Lower leg skin (tissue), 4 donors: ENCODE data around the gene TNFAIP8L1. TPM values are rescaled to one million over a fixed set of nuclear protein-coding genes. Genes with fewer than 3 reads are reported as not detected.
"Not testable (repeated sequence)": the region's sequence is repeated elsewhere in the genome, so short reads cannot be mapped to it uniquely, and the experiment has no call there.

Experiments used
- DNase-seq, 2 donors: peaks; one replicate each; pipeline ENCODE4 v3.0.0-alpha.2; 2019; ENCODE audit warnings: low spot score in 2 of 2
- H3K4me3 ChIP-seq: fragments of 200-600 bp; sonication (generic); 2 replicates; pipeline ENCODE4 v1.5.1; 2017; ENCODE audit warnings: mild to moderate bottlenecking, low read depth; ENCODE audit not compliant: poor library complexity, severe bottlenecking
- CTCF ChIP-seq, 3 donors: fragments of 450-650 bp; IDR thresholded peaks; one replicate each; pipeline ENCODE4 v1.5.1; 2016; ENCODE audit warnings: antibody characterized with exemption in 3 of 3, mild to moderate bottlenecking in 3 of 3, moderate library complexity in 2 of 3
- POLR2A ChIP-seq, 2 donors: fragments of 450-650 bp; IDR thresholded peaks; one replicate each; pipeline ENCODE4 v1.6.1; 2016 to 2017; ENCODE audit warnings: antibody characterized with exemption in 2 of 2, mild to moderate bottlenecking in 1 of 2, moderate library complexity in 1 of 2
- WGBS, 2 donors: methylation state at CpG; one replicate each; pipeline ENCODE4 v1.1.5; 2018; 5-methylcytosine and 5-hydroxymethylcytosine counted together
- intact Hi-C: fragments of 100-400 bp; cut with DNase I; formaldehyde crosslinking; loops from one replicate; pipeline ENCODE4 v1.15.0; 2023; ENCODE audit warnings: low total_unique reads
- total RNA-seq, 4 donors: library from RNA; depleted of rRNA; stranded (reverse); fragments of >200 nt; gene quantifications; one replicate each; pipeline ENCODE4 v1.1.0, GENCODE V29; 2016

TNFAIP8L1 gene
- total RNA-seq, 4 donors from 2014 or later = 3.1 to 11.6 (median 7.0) TPM

DNA sequence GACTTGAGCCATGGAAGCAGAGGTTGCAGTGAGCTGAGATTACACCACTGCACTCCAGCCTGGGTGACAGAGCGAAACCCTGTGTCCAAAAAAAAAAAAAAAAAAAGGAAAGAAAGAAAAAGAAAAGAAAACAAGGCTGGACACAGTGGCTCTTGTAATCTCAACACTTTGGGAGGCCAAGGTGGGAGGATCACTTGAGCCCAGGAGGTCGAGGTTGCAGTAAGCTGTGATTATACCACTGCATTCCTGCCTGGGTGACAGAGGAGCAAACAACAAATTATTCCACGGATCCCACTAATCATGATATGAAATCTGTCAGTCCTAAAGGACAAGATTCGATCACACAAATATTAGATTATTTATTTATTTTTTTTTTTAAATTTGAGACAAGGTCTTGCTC is 33.9 kb downstream of the TNFAIP8L1 start:
- intact Hi-C loops = no loop called here
- no peak overlapping the region for H3K4me3 ChIP-seq
- no peak for DNase-seq
- 70 to 74% methylated on average over 4 of the region's 4 CpGs for WGBS, 2 donors
- TF ChIP-seq POLR2A (IDR thresholded peaks at IDR 0.05) = no peak
- no peak for TF ChIP-seq CTCF (IDR thresholded peaks at IDR 0.05)

DNA sequence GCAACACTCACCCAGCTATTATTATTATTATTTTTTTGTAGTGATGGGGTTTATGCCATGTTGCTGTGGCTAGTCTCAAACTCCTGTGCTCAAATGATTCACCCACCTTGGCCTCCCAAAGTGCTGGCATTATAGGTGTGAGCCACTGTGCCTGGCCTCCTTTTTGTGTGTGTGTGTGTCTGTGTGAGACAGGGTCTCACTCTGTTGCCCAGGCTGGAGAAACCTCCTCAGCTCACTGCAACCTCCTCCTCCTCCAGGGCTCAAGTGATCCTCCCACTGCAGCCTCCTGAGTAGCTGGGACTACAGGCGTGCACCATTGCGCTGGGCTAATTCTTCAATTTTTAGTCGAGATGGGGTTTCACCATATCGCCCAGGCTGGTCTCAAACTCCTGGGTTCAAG is 34.4 kb downstream of the TNFAIP8L1 start:
- no peak for DNase-seq
- intact Hi-C loops = no loop called here
- no peak overlapping the region for H3K4me3 ChIP-seq
- TF ChIP-seq CTCF (IDR thresholded peaks at IDR 0.05) (no peak), POLR2A (IDR thresholded peaks at IDR 0.05) (no peak)
- WGBS, 2 donors = 86 to 98% methylated on average over 4 of the region's 4 CpGs

- TF ChIP-seq CTCF (IDR thresholded peaks at IDR 0.05) (no peak), POLR2A (IDR thresholded peaks at IDR 0.05) (no peak)
- WGBS, 2 donors = 90 to 94% methylated on average over 16 of the region's 16 CpGs
- intact Hi-C loops = no loop called here
- no peak for DNase-seq
- no peak overlapping the region for H3K4me3 ChIP-seq
Measured at GRCh38 chr19:4675346-4675745, 36.0 kb downstream of the TNFAIP8L1 start.

- DNase-seq = no peak
- no peak for TF ChIP-seq CTCF (IDR thresholded peaks at IDR 0.05)
- no peak for TF ChIP-seq POLR2A (IDR thresholded peaks at IDR 0.05)
- 65 to 70% methylated on average over 16 to 17 of the region's 17 CpGs for WGBS, 2 donors
- H3K4me3 ChIP-seq = no peak overlapping the region
- intact Hi-C loops = no loop called here
Measured at GRCh38 chr19:4676955-4677731, 37.8 kb downstream of the TNFAIP8L1 start.

DNA sequence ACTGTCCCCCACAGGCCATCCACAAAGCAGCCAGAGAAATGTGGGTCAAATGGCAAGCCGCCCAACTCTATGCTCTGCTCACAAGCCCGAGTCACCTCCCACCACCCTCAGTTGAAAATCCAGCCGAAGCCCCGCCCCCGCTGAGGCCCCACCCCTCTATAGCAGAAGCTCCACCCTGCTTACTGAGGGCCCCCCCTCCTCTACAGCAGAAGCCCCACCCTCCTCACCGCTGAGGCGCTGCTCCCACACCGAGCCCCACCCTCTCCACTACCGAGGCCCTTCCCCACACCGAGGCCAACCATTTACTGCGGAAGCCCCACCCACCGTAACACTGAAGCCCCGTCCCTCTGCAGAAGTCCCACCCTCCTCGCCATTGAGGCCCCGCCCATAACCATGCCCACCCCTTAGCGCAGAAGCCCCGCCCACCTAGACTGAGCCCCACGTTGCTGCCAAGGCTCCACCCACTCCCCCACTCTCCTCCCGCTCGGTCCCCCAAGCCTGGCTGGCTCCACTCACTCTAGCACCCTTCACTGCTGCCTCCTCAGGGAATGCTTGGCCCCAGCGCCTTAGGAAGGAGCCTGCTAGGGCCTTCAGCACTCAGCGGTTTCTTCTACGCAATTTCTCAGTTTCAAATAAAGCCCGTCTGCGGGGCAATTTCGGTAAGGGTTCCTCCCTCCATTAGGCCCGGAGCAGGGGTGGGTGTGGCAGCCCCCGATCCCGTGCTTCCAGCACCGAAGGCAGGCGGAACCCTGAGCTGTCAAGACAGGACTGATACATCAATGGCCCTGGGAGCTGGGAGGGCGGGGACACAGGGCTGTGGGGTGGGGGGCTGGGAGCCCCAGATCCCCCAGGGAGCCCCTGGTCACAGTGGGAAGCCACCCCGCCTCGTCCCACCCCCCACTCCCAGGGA is 39.8 kb downstream of the TNFAIP8L1 start:
- WGBS, 2 donors = 65 to 66% methylated on average over 34 of the region's 34 CpGs
- TF ChIP-seq POLR2A (IDR thresholded peaks at IDR 0.05) = no peak
- no peak for TF ChIP-seq CTCF (IDR thresholded peaks at IDR 0.05)

GRCh38 chr19:4680021-4680420 is 40.7 kb downstream of the TNFAIP8L1 start:
- DNase-seq, H3K4me3 ChIP-seq, intact Hi-C loops: not testable (repeated sequence)
- WGBS, 2 donors = 97 to 98% methylated on average over 7 of the region's 7 CpGs

More for the DNA sequence above, 39.8 kb downstream of the TNFAIP8L1 start:
- no peak for DNase-seq
- intact Hi-C loops = no loop called here
- H3K4me3 ChIP-seq = no peak overlapping the region
